SH-SY5Y (cell line): ENCODE data around the gene DMGDH.

ENCODE experiments used
- GATA2 ChIP-seq: IDR thresholded peaks from 2 replicates; pipeline ENCODE4 v1.6.1; 2011; ENCODE audit warnings: mild to moderate bottlenecking, low read depth, low read length
- GATA3 ChIP-seq: IDR thresholded peaks from 2 replicates; pipeline ENCODE4 v1.6.1; 2011; ENCODE audit warnings: low read depth, mild to moderate bottlenecking, low read length, moderate library complexity

The DMGDH gene

DNA sequence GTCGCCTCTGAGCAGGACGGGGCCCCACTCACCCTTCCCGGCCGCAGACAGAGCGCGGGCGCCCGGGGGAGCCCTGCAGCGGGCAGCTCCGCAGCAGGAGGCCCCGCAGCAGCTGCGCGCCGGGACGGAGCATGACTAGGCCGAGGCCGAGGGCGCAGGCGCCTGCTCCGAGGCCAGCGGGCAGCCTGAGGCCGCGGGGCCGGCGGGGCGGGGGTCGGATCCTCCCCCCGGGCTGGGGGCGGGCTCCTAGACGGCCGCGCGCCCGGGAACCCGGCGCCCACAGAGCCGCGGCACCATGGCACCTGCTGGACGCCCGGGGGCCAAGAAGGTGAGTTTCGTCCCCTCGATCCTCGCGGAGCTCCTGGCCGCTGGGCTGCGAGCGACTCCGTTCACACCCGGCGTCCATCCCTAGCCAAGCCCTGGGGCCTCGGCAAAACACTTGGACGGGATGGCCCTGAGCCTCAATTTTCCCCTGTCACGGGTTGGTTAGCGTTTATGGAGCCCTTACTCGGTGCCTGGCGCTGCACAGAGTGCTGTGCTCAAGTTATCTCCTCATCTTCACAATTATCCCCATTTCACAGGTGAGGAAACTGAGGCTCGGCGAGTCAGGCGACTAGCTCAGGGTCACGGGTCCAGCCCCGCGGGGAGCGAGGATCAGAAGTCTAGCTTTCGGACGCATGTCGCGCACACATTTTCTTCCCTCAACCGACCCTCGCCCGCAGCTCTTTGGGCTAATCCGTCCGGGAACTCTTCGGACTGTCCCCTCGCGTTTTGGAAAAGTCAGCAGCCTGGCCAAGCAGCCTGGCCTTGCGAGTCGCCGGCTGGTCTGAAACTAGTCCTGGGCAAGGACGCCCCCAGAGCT lies at the start of gene DMGDH, which contains the start of gene BHMT2:
TSS of gene DMGDH (minus strand) at position 187 of the 862 bp plus-strand sequence. CDS start at position 133, 54 bp downstream.
TSS of gene BHMT2 (plus strand) at position 280 of the 862 bp plus-strand sequence. CDS start at position 296, 16 bp downstream.
- TF ChIP-seq GATA2: no peak
- TF ChIP-seq GATA3: no peak

- TF ChIP-seq GATA3: no peak
- TF ChIP-seq GATA2: no peak
These were observed 43.2 kb upstream of the DMGDH start for GRCh38 chr5:79112703-79113058.

- TF ChIP-seq GATA3 (no peak), GATA2 (no peak)
These were observed 42.7 kb upstream of the DMGDH start for GRCh38 chr5:79111960-79112702.

GRCh38 chr5:79111387-79111959 lies 42.0 kb upstream of the DMGDH start, which contains the start of gene BHMT:
Gene BHMT (plus strand): TSS chr5:79111809. CDS start chr5:79111886, 77 bp downstream.
- TF ChIP-seq GATA2 (no peak), GATA3 (no peak)

DNA sequence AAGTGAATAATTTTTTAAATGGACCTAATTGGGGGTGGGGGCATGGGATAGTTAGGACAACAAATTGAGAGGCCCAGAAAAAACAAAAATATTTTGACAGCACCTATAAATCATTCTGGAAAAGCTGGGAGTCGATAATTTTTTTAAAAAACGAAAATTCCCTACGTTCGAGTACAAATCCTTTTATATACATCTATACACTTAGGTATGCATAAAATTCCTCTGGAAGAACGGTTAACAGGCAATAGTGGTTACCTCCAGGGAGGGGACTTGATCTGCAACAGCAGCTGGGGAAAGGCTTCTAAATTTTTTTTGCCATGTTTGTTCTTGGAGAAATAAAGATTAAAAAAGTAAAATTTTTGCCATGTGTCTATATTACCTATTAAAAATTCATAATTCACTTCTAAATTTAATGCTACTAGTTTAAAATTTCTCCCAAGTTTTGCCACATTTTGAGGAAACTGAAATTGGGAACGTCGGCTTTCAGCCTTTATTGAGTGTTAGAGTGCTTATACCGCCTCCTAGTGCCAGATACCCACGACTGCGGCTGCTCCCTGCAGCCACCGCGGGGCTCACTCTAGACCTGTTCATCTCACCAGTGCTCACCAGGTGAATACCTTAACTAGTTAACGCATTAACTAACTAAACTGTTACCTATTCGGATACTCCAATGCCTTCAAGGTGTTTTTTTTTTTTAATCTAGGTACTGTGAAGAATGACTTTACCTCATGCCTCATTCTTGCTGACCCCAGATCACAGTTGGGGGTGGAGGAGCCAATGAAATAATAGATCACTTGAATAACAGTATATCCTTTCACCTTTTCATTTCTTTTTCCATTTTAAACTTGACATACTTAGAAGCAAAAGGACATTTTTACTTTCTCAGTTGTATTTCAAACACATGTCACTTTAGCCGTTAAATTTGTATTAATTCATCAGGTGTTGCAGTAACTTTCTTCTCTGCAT lies 40.3 kb upstream of the DMGDH start:
- no peak for TF ChIP-seq GATA2
- TF ChIP-seq GATA3: no peak

DNA sequence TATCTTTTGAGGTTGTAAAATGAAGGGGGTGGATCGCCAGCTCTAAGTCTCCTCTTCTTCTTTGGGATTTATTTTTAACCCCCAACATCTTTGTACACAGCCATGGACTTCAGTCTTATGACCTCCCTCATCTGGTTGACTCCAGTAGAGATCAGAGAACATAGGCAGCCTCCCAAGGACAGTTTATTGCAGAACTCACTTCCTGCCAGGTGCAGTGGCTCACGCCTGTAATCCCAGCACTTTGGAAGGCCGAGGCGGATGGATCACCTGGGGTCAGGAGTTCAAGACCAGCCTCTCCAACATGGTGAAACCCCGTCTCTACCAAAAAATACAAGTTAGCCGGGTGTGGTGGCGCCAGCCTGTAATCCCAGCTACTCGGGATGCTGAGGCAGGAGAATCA lies 39.3 kb upstream of the DMGDH start:
- no peak for TF ChIP-seq GATA3
- no peak for TF ChIP-seq GATA2

GRCh38 chr5:79108086-79108485 lies 38.6 kb upstream of the DMGDH start:
- no peak for TF ChIP-seq GATA3
- TF ChIP-seq GATA2: no peak

- TF ChIP-seq GATA2: no peak
- no peak for TF ChIP-seq GATA3
These were observed 37.7 kb upstream of the DMGDH start for GRCh38 chr5:79107020-79107796.

GRCh38 chr5:79105868-79106267 lies 36.4 kb upstream of the DMGDH start:
- TF ChIP-seq GATA3: no peak
- TF ChIP-seq GATA2: no peak

GRCh38 chr5:79093762-79094161 lies 24.3 kb upstream of the DMGDH start:
- TF ChIP-seq GATA3 (peak; percentile 92), GATA2 (peak; percentile 97)

DNA sequence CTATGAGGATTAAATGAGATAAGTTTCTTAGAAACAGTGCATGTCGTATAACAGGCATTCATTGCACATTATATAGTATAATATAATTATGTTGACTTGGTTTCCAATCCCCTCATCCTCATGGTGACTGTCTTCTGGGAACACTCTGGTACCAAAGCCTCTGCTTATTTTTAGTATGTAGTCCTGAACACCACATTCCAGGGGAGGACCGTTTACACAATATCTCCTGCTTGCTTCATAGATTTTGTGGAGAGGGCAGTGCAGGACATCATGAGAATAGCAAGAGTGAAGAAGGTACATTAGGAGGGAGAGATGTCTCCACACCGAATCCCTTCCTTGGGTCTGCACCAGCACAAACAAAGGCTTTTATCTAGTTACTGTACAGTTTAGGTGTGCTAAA lies 21.6 kb upstream of the DMGDH start:
- no peak for TF ChIP-seq GATA3
- TF ChIP-seq GATA2: no peak

DNA sequence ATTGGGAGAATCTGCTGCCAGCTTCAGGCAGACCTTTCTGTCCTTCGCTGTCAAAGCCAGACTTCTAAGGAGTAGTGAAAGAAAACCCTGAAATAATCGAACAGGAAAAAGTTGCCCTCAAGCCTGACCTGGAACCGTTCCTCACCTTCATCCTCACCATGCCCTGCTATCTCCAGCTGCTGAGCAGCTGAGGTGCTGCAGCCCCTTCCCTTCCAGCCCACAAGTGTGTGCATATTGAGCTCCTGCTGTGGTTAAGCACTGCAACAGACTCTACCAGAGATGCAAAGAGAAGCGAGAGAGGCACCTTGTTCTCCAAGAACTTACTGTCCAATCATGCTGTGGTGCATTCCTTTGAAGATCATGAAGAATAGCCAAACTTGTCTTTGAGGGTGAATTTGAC lies 19.0 kb upstream of the DMGDH start:
- TF ChIP-seq GATA3 (no peak), GATA2 (no peak)

DNA sequence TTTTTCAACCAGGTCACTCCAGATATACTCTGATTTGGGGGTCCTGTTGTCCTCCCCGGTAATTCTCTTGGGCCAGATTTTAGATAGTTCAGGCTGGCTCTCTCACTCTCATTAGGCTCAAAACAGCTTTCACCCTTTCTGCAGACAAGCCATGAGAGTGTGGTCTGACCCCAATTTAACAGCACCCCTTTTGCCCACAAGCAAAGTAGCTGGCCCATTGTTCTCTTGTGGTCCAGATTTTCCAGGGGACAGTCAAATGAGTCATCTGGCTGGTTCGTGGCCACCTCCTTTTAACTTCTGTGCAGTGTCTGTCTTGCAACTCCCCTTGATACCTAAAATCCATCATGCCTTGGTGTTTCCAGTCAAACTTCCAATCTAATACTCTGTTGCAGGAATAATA lies 16.6 kb upstream of the DMGDH start:
- TF ChIP-seq GATA3: no peak
- no peak for TF ChIP-seq GATA2
